ENCODE measurements around the gene KIF26A.

Gene KIF26A

DNA sequence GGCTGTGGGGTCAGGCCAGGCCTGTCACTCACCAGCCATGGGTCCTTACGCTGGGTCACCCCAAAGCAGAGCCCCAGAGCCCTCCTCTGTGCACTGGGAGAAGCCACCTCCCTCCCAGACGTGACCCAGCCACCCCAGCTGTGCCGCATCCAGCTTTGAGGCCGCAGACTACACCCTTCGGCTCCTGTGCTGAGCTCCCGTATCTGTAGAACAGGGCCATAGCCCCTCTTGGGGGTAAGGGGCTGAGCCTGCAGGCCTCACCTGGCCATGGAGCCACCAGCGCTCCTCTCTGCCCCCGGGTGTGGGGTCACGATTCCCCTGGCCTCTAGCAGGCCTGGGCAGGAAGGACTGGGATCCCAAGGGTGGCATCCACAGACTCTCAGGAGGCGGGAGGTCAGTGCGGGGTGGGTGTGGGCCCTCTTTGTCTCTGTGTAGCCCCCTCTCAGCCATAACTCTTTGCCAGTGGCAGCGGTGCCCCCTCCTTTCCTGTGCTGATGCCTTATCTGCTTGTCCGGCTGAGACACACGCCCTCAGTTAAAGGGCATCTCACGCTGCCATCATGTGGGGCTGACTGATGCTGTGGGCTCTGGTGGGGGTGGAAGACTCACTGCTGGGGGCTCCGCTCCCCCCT, 36.6 kb upstream of the KIF26A start:
- DNase-seq (ENCODE audit: low spot score): no peak

DNA sequence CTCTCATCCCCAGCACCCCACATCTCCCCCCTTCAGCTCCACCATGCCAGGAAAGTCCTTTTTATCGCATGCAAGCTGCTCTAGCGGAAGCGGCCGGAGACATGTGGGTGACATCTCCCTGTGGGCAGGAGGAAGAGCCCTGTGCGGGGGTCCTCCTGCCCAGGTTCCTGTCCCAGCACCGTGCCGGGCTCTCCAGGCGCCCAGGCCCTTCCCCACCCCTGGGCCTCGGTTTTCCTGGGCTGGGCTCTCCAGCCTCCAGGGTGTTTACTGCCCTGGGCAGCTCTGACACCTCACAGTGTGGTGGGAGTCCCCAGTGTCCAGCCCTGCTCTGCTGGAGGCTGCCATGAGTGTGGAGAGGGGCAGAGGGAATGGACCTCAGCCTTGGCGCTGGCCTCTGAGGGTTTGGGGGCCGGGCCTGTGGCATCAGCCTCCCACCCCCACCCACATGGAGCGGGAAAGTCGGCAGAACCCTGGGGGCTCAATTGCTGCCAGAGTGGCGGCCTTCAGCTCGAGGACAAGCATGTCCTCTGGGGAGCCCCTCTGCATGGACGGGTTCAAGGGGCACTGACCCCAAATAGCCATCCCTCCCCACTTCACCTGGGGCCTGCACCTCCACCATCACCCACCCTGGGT, 36.0 kb upstream of the KIF26A start:
- DNase-seq (ENCODE audit: low spot score): no peak

DNA sequence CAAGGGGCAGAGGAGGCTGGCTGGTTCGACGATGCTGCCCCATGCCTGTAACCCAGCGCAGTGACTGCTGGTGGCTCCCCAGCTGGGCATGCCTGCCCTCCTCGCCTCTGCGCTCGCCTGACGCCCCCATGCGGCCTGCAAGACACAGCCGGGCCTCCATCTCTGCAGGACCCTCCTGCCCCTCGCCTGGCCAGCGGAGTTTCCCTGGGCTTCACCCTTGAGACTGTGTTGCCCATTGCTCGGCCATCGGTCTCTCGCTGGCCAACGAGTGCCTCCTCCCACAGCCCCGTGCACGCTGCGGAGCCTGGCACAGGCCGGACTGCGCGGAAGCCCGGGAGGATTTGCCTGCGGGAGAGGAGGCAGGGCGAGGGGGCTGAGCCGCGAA, 35.3 kb upstream of the KIF26A start:
- no peak for DNase-seq (ENCODE audit: low spot score)

GRCh38 chr14:104103446-104104075, 34.8 kb upstream of the KIF26A start:
- DNase-seq (ENCODE audit: low spot score): no peak

- DNase-seq (ENCODE audit: low spot score): no peak
Observed at GRCh38 chr14:104104076-104104901, 34.1 kb upstream of the KIF26A start.

DNA sequence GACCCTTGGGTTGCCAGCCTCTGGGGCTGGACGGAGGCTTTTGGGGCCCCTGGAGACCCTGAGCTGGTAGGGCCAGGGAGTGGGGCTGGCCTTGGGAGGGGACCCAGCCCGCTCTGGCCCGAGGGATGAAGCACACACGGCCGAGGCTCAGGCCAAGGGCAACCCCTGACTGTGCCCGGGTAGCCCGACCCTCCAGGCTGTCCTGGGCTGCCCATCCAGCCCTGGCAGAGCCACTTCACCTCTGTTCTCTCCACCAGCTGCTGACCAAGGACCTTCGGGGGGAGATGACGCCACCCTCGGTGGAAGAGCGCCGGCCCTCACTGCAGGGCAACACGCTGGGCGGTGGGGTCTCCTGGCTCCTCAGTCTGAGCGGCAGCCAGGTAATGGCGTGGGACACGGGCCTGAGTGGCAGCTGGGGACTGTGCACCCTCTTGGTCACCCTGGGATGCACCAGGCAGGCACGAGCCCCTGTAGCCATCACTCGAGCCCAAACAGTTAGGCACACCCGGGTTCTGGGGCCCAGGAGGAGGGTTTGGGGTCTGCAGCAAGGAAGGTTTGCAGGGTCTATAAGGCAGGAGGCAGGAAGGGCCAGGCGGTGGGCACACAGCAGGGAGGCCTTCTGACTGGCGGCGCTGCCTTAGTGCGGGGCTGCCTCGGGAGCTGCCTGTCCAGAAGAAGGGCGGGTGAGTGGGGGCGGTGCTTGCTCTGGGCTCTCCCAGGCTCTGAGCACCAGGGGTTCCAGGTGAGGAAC, 33.1 kb upstream of the KIF26A start:
- DNase-seq (ENCODE audit: low spot score): no peak

DNA sequence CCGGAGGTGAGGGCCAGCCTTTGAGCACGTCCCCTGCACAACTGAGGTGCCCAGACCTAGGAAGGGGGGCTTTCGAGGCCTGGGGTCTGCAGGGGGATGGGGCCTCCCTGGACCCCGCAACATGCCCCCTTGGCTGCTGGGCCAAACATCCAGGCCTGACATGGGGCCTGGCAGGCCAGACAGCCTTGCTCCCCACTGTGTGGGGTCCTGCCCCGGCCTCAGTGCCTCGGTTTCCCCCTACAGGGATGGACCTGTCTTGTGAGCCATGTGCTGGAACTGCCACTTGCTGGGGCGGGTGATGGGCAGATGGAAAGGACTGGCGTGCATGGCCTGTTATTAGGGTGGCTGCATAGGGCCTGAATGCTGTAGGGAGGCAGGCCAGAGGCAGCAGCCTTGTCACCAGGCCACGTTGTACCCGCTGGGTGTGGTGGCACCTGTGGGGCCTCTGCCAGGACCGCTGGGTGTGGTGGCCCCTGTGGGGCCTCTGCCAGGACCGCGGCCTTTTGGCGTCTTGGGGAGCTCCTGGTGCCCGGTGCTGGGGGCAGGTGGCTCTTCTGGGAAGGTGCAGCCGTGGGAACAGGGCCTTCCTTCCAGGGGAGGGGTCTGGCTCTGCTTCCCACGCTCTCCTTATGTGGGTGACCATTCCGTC, 32.4 kb upstream of the KIF26A start:
- no peak for DNase-seq (ENCODE audit: low spot score)

GRCh38 chr14:104106471-104106991, 31.9 kb upstream of the KIF26A start:
- DNase-seq (ENCODE audit: low spot score): no peak

DNA sequence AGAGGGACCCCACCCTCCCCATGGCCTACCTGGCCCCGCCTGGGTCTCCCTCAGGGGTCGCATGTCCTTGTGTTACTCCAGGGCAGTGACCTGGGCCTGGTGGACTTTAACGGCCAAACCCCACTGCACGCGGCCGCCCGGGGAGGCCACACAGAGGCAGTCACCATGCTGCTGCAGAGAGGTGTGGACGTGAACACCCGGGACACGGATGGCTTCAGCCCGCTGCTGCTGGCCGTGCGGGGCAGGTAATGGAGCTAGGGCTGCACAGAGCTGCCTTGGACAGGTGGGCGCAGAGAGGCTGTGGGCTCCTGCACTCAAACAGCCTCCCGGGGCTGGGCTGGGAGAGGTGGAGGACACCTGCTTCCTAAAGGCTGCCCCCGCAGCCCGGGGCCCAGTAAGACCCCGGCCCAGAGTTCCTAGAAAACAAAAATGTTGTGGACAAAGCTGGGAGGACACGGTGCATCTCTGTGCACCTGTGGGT, 31.2 kb upstream of the KIF26A start:
- DNase-seq (ENCODE audit: low spot score): no peak

DNA sequence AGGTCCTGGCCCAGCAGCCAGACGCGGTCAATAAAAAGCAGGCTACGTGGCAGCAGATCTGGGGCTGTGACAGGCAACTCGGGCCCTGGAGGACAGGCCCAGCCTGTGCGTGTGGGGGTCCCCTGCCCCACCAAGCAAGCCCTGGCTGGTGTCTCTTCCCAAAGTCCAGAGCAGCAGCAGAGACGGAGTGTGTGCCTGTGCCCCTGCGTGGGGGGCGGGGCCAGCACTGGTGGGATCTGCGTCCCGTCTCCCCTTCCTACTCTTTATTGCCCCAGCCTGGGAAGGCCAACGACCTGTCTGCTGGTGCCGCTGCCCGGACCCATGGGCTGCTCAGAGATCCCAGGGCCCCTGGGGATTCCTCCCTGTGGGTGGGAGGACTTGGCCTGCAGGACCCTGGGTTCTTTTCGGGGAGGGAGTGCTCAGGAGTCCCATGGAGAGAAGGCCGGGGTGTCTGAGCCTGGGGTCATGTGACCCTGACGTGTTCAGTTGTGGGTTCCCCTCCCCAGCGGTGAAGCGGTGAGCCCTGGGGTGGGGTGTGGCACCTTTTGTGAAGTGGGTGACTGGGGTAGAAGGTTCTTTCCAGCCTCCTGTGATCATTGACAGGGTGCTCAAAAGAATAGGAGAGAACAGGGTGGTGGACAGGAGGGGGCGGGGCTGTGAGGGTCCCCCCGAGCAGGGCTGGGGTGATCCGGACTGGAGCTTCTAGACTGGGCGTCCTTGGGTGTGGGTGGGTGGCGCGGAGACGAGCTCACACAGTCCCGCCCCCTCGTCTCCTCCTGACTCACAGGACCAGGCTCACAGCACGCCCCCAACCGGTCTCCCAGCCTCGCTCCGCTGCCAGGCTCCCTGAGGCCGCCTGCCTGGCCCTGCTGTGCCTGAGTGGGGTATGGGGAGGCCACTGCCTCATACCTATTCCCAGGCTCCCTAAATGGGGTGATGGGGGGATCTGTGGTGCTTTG, 30.5 kb upstream of the KIF26A start:
- no peak for DNase-seq (ENCODE audit: low spot score)

DNA sequence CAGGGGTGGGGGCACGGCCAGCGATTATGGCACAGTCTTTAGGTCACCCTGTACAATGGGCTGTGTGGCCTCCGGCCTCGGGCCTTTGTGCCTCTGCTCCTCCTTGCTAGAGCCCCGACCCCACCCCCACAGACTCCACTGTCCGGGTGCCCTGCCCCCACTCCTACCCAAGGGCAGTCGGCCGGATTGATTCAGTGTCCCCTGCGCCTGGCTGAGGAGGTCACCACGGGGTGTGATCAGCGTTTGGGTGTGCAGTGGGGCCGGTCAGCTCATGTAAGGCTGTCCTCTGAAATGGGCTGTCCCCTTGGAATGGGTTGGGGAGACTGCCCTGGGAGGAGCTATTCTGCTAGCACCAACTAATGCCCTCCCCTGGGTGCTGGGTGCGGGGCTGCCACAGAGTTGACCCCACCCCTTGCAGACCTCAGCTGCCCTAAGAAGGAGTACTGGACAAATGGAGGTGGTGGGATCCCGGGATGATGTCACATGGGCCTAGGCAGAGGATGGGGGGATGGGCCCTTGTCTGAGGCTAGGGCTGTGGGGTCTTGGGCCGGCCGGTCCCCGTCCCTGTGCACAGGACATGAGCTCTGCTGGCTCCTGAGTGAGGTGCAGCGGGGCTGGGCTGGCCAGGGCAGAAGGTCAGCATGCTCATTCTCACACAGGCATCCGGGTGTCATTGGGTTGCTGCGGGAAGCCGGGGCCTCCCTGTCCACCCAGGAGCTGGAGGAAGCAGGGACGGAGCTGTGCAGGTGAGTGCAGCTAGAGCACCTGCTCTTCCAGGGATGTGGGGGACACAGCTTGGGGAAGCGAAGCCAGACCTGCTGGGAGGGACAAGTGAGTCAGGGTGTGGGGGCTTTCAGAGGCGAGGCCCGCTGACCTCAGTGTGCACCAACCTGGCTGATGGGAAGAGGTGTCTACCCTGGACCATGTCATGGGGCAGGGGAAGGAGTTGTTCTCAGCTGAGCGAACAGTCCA, 29.5 kb upstream of the KIF26A start:
- DNase-seq (ENCODE audit: low spot score): no peak

GRCh38 chr14:104109731-104110361, 28.5 kb upstream of the KIF26A start:
- no peak for DNase-seq (ENCODE audit: low spot score)

DNA sequence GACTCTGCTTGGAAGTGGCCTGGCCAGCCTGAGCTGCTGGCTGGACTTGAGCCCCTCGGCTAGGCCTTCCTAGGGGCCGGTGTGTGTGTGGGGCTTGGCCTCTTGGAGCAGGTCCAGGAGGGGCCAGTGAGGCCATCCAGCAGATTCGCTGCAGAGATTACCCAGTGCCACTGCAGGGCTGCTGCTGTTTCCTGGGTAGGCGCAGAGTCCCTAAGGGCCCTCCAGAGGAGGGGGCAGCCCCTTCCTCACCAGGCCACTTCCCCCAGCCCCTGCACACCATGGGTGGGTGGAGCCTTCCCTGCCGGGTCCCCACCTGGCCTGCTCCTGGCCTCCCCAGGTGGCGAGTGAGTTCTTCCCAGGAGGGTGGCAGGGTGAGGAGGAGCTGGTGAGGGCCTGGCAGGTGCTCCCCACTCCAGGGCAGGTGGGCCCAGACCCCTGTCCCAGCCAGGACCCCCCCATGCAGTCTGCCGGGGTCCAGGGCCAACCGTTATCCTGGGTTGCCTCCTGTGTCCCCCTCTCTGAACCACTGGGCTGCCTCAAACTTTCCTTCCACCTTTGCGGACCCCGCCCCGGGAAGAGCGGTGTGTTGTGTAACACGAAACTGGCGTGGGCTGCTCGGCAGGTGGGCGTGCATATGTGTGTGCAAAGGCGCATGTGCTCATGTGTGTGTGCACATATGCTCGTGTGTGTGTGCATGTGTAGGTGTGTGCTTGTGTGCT, 27.7 kb upstream of the KIF26A start:
- no peak for DNase-seq (ENCODE audit: low spot score)

DNA sequence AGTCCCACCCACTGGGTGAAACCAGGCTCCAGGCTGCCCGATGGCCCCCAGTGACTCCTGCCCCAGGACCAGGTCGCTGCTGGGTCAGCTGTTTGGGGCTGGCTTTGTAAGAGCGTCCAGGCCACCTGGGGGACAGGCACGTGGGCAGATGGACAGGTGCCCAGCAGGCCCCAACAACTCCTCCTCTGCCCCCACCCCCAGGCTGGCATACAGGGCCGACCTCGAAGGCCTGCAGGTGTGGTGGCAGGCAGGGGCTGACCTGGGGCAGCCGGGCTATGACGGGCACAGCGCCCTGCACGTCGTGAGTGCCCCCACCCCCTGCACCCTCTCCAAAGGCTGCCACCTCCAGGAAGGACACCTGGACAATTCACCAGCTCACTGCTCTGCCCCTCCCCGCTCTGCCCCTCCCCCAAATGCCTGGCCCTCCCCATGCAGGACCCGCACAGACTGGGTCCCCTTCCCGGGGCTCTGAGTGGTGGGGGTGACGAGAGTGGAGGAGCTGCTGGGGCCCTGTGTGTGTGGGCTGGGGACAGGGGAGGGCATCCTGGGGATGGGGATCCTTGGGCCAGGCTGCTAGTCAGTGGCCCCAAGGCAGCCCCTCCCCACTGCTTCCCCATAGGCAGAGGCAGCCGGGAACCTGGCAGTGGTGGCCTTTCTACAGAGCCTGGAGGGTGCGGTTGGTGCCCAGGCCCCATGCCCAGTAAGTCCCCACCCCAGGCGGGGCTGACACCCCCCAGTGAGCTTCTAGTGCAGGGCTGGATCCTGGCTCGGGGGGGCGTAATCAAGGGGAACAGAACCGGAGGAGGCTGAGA, 26.9 kb upstream of the KIF26A start:
- no peak for DNase-seq (ENCODE audit: low spot score)

DNA sequence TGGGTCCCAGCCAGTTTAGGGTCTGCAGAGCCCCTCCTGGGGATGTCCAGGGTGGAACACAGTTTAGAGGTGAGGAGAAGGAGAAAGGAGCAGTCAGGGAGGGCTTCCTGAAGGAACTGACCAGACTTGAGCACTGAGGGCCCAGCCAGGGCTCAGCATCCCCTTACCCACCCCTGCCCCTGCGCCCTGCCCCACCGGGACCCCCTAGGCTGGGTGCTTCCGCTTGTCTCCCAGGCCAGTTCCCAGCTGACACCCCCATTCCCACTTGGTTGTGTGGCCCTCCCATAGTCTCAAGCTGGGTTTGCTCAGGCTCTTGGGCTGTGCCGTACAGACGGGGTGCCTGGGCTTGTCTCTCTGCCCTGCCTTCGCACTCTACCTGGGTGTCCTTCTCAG, 26.3 kb upstream of the KIF26A start:
- no peak for DNase-seq (ENCODE audit: low spot score)

All from hematopoietic multipotent progenitor cell treated with erythropoietin and hydrocortisone succinate and interleukin-3 and kit ligand, for 15 days (in vitro differentiated cells).